Panc1 (cell line): ENCODE results near the gene DIDO1. TPM values are rescaled to one million over a fixed set of nuclear protein-coding genes. Genes with fewer than 3 reads are reported as not detected.
"Not testable (repeated sequence)": the region's sequence is repeated elsewhere in the genome, so short reads cannot be mapped to it uniquely, and the experiment has no call there.

Experiments
- ATAC-seq: fragments of 200-7000 bp; cut with Tn5 transposase; 2 replicates; pipeline ENCODE4 v1.9.1; 2020; ENCODE audit warnings: mild to moderate bottlenecking, moderate library complexity
- BruUV-seq: library from RNA; stranded (reverse); fragments of 400-500 nt; replicated peaks from 2 replicates; lab custom pipeline; 2021; lab: Mats Ljungman, UMichigan
- CTCF ChIA-PET: fragments of 300-600 bp; sonication (Branson Sonifier 250); formaldehyde crosslinking; loops from one replicate; lab custom pipeline; 2022; ENCODE audit warnings: antibody characterized with exemption; lab: Charles Lee
- POLR2A ChIA-PET: fragments of 300-600 bp; sonication (Branson Sonifier 250); formaldehyde crosslinking; loops from one replicate; lab custom pipeline; 2022; ENCODE audit warnings: antibody characterized with exemption; lab: Charles Lee
- DNase-seq: peaks from one replicate; pipeline ENCODE4 v3.0.0-alpha.2; 2010; ENCODE audit warnings: low read depth, low spot score
- H3K27ac ChIP-seq: 2 replicates; pipeline ENCODE4 v1.5.1; 2011; ENCODE audit warnings: mild to moderate bottlenecking, low read length, inconsistent platforms
- H3K27me3 ChIP-seq: fragments of 200-500 bp; sonication (Bioruptor generic); 2 replicates; pipeline ENCODE4 v1.6.0; 2014; ENCODE audit warnings: low read length, inconsistent platforms; ENCODE audit not compliant: control insufficient read depth, insufficient read depth
- H3K36me3 ChIP-seq: fragments of 200-500 bp; sonication (Bioruptor generic); 2 replicates; pipeline ENCODE4 v1.5.1; 2014; ENCODE audit warnings: inconsistent platforms, mild to moderate bottlenecking, low read length, moderate library complexity; ENCODE audit not compliant: control insufficient read depth, insufficient read depth
- H3K4me1 ChIP-seq: 2 replicates; pipeline ENCODE4 v1.5.1; 2011; ENCODE audit warnings: inconsistent platforms, mild to moderate bottlenecking, low read length, moderate library complexity; ENCODE audit not compliant: control insufficient read depth, insufficient read depth
- H3K4me3 ChIP-seq, 2 experiments: 2 replicates each; pipeline ENCODE4 v1.5.1; 2011 to 2012; ENCODE audit warnings: low read depth in 2 of 2, low read length in 2 of 2, mild to moderate bottlenecking in 2 of 2, inconsistent platforms in 1 of 2, moderate library complexity in 1 of 2
- H3K9me3 ChIP-seq: fragments of 200-500 bp; sonication (Bioruptor generic); 2 replicates; pipeline ENCODE4 v1.5.1; 2014; ENCODE audit warnings: low read depth, mild to moderate bottlenecking, inconsistent platforms, low read length, moderate library complexity; ENCODE audit not compliant: control insufficient read depth, insufficient read depth
- CTCF ChIP-seq: fragments of 450-650 bp; IDR thresholded peaks from 2 replicates; pipeline ENCODE4 v1.5.1; 2017; ENCODE audit warnings: mild to moderate bottlenecking
- POLR2AphosphoS5 ChIP-seq: IDR thresholded peaks from 2 replicates; pipeline ENCODE4 v1.6.1; 2012; ENCODE audit warnings: mild to moderate bottlenecking, low read depth, low read length, moderate library complexity
- REST ChIP-seq, 2 experiments: IDR thresholded peaks; 2 replicates each; pipeline ENCODE4 v1.6.1; 2011 to 2012; ENCODE audit warnings: low read depth in 2 of 2, control low read depth in 1 of 2, low read length in 1 of 2, mild to moderate bottlenecking in 1 of 2, moderate library complexity in 1 of 2; ENCODE audit not compliant: insufficient read depth in 1 of 2
- SIN3A ChIP-seq: IDR thresholded peaks from 2 replicates; pipeline ENCODE4 v1.6.1; 2012; ENCODE audit warnings: low read depth, mild to moderate bottlenecking, low read length, moderate library complexity, borderline replicate concordance; ENCODE audit not compliant: insufficient read depth
- TCF7L2 ChIP-seq: IDR thresholded peaks from 2 replicates; pipeline ENCODE4 v1.6.1; 2011; ENCODE audit warnings: mild to moderate bottlenecking, low read depth, low read length, inconsistent platforms
- in situ Hi-C: cut with HindIII; loops from 2 replicates; pipeline ENCODE4 v1.10.0; 2016; ENCODE audit warnings: low sequenced_read_pairs, low pct_unique_long_range_greater_than_20kb
- intact Hi-C: fragments of 100-400 bp; cut with micrococcal nuclease; formaldehyde crosslinking; loops from one replicate; pipeline ENCODE4 v1.10.0; 2022; ENCODE audit not compliant: unreplicated experiment
- total RNA-seq: library from RNA; stranded (reverse); gene quantifications from one replicate; pipeline ENCODE4 v1.2.1, GENCODE V29; 2021; ENCODE audit not compliant: unreplicated experiment

DIDO1 gene
- total RNA-seq, 1 experiment from 2014 or later, result 57.3 TPM

GRCh38 chr20:62961310-62961783, 35.0 kb upstream of the DIDO1 start:
- H3K27ac ChIP-seq, result no peak overlapping the region
- no TSS peak for BruUV-seq
- H3K36me3 ChIP-seq, result no peaks in the 10 kb centered on the region
- H3K9me3 ChIP-seq, result no peaks in the 10 kb centered on the region
- CTCF ChIA-PET, result no interaction called here
- H3K4me1 ChIP-seq, result no peaks in the 10 kb centered on the region; the same call in 1 of the 2 replicates
- POLR2A ChIA-PET, result no interaction called here
- no peak for TF ChIP-seq REST (IDR thresholded peaks at IDR 0.05; ENCODE audit: insufficient read depth in 1 of 2, low read depth in 2 of 2, low read length in 1 of 2)
- TF ChIP-seq SIN3A, result no peak
- TF ChIP-seq TCF7L2, result no peak
- TF ChIP-seq CTCF, result no peak
- TF ChIP-seq POLR2AphosphoS5, result no peak
- no peak overlapping the region for H3K4me3 ChIP-seq
- no peaks in the 10 kb centered on the region for H3K27me3 ChIP-seq
- DNase-seq (no peak), ATAC-seq (no peak)
- in situ Hi-C loops (no loop called here), intact Hi-C loops (no loop called here)

- H3K27me3 ChIP-seq, BruUV-seq, H3K9me3 ChIP-seq, DNase-seq, H3K36me3 ChIP-seq, H3K4me1 ChIP-seq, H3K4me3 ChIP-seq, intact Hi-C loops, CTCF ChIA-PET, H3K27ac ChIP-seq, POLR2A ChIA-PET, ATAC-seq, in situ Hi-C loops: not testable (repeated sequence)
Observed at GRCh38 chr20:62960446-62961309, 34.4 kb upstream of the DIDO1 start.

- ChIA-PET CTCF (no interaction called here), POLR2A (no interaction called here)
- DNase-seq, result no peak
- no peak for ATAC-seq
- TF ChIP-seq POLR2AphosphoS5, result no peak
- TF ChIP-seq SIN3A, result no peak
- no TSS peak for BruUV-seq
- no peaks in the 10 kb centered on the region for H3K27me3 ChIP-seq
- peaks cover 9% of the 10 kb centered on the region; the same call in 1 of the 2 replicates for H3K4me1 ChIP-seq
- no peaks in the 10 kb centered on the region for H3K36me3 ChIP-seq
- H3K4me3 ChIP-seq, result no peak overlapping the region
- H3K9me3 ChIP-seq, result no peaks in the 10 kb centered on the region
- intact Hi-C loops (no loop called here), in situ Hi-C loops (no loop called here)
- no peak overlapping the region for H3K27ac ChIP-seq
Observed at GRCh38 chr20:62959998-62960436, 33.7 kb upstream of the DIDO1 start.
